Activated T-helper 2 cell treated with anti-CD3 and anti-CD28 coated beads, Interferon-gamma antibody, Interleukin-2, Interleukin-4, amounts not matched to agents 10 μg/mL and 5 μg/mL and 100 μg/mL, durations not matched to agents 14 hours and 24 hours and 36 hours (primary cell): ENCODE results near the gene INPP5A. TPM values are rescaled to one million over a fixed set of nuclear protein-coding genes. Genes with fewer than 3 reads are reported as not detected.

Experiments
- DNase-seq: peaks from one replicate; pipeline ENCODE4 v3.0.0; 2021; ENCODE audit warnings: low spot score
- H3K27ac Mint-ChIP-seq: one replicate; pipeline ENCODE4 v1.8.0; 2021; ENCODE audit warnings: mixed read lengths
- H3K27me3 Mint-ChIP-seq: one replicate; pipeline ENCODE4 v1.8.0; 2021; ENCODE audit warnings: low read depth, mixed read lengths
- H3K36me3 Mint-ChIP-seq: one replicate; pipeline ENCODE4 v1.8.0; 2021; ENCODE audit warnings: low read depth, mixed read lengths
- H3K4me1 Mint-ChIP-seq: one replicate; pipeline ENCODE4 v1.8.0; 2021; ENCODE audit warnings: low read depth, mixed read lengths
- H3K4me3 Mint-ChIP-seq: one replicate; pipeline ENCODE4 v1.8.0; 2021; ENCODE audit warnings: low read depth, mild to moderate bottlenecking, moderate library complexity, mixed read lengths
- H3K9me3 Mint-ChIP-seq: one replicate; pipeline ENCODE4 v1.8.0; 2021; ENCODE audit warnings: mixed read lengths
- intact Hi-C: fragments of 100-400 bp; cut with micrococcal nuclease; formaldehyde crosslinking; loops from one replicate; pipeline ENCODE4 v1.15.1; 2023
- total RNA-seq: library from RNA; stranded (reverse); gene quantifications from 2 replicates; pipeline ENCODE4 v1.2.3, GENCODE V29; 2022

INPP5A gene
- total RNA-seq, 1 donor from 2014 or later: 13.0 TPM

DNA sequence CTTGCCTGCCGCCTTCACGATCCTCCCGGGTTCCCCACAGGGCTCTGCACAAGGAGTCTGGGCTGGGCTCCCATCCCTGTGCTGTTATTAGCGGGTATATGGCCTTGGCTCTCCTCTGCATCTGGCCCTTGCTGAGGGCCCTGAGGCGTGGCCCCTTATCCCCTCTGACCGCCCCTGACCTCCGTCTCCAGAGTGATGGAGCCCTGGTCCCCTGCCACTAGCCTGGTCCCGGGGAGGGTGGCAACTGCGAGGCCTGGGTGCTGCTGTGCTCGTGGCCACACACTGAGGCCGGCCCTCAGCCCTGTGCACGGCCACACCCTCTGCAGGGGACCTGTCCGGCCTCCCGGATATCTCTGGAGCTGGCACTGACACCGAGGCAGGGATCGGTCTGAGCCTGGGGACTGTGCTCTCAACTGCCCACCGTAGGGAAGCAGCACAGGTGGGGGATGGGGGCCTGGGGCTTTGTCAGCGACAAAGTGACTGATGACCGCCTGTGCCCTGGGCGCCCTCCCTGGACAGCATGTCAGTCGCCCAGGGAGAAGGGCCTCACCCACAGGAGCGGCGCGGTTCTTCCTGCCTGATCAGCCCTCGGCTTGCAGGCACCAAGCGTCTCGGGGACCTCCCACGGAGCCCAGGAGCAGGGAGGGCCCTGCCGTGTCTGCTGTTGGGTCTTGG, 176.0 kb downstream of the INPP5A start:
- Mint-ChIP-seq H3K4me3 (no peak overlapping the region), H3K9me3 (no peaks in the 10 kb centered on the region), H3K4me1 (no peaks in the 10 kb centered on the region), H3K36me3 (peaks cover 5% of the 10 kb centered on the region), H3K27me3 (no peaks in the 10 kb centered on the region), H3K27ac (no peak overlapping the region)
- DNase-seq: no peak
- intact Hi-C loops: no loop called here

DNA sequence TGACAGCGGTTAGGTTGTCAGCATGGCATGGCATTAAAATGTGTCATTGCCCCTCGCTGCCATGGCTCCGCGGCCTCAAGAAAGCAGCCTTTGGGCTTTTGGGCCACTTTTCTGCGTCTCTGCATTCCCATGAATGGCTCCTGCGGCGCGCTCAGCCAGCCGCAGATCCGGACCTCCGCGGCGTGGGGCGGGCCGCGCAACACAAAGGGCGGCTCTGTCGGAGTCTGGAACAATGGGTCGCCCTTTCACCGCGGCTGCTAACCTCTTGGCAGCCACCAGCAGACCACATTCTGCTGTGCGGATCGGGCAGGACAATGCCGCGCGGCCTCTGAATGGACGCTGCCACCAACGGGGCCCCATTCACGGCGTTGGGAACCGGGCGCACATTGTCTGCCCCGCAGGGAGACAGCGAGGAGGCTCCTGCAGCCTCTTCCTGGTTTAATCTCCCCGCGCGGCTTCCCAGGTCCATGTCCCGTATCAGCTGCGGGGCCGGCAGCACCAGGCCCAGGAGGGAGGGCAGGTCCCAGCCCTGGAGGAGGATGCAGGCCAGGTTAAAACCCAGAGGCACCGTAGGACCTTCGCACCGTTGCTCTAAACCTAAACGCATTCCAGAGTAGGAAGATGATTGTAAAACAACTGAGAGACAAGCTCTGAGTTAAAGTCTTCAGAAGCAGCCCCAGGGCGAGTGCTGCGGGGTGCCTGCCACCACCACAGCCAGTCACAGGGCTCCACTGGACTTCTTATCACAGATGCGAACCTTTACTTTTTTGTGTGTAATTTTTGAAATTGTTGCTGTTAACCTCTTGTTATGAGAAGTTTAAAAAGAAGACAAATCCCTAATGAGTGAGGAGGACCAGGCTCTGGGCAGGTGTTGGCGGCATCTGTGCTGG, 176.8 kb downstream of the INPP5A start:
- DNase-seq: no peak
- intact Hi-C loops: no loop called here
- Mint-ChIP-seq H3K4me3 (no peak overlapping the region), H3K4me1 (no peaks in the 10 kb centered on the region), H3K27ac (no peak overlapping the region), H3K9me3 (no peaks in the 10 kb centered on the region), H3K36me3 (peaks cover 5% of the 10 kb centered on the region), H3K27me3 (no peaks in the 10 kb centered on the region)

DNA sequence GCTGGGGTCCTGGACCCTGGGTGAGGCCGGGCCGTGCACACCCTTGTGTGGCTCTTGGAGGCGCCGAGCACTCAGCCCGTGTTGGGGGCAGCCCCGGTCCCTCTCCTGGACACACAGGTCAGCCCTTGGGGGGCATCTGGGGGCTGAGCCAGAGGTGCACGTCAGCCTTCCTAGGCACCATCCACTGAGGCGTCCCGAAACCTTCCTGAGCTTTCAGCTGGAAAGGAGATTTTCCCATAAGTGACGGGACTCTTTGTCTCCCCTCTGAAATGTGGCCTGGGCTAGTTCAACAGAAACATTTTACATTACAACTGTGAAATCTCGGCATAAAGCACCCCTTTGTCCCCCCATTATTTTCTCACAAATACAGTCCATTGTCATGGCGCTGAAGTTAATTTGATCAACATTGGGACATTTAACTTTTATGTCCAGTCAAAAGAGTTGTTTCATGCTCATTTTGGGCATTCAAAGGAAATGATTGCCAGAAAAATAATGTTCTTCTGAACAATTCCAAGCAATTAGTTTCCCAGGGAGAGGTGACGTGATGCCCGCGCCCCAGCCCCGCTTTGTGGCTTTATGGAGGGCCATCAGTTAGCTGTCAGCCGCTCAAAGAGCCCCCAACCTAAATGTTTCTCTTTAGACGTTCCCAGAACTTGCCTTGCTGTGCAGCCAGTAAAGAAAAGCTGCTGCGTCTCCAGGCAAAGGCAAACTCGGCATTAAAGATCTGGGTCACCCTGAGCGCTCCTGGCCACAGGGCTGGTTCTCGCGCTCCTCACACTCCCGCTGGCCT, 177.6 kb downstream of the INPP5A start:
- Mint-ChIP-seq H3K36me3 (peaks cover 4% of the 10 kb centered on the region), H3K27me3 (no peaks in the 10 kb centered on the region)

DNA sequence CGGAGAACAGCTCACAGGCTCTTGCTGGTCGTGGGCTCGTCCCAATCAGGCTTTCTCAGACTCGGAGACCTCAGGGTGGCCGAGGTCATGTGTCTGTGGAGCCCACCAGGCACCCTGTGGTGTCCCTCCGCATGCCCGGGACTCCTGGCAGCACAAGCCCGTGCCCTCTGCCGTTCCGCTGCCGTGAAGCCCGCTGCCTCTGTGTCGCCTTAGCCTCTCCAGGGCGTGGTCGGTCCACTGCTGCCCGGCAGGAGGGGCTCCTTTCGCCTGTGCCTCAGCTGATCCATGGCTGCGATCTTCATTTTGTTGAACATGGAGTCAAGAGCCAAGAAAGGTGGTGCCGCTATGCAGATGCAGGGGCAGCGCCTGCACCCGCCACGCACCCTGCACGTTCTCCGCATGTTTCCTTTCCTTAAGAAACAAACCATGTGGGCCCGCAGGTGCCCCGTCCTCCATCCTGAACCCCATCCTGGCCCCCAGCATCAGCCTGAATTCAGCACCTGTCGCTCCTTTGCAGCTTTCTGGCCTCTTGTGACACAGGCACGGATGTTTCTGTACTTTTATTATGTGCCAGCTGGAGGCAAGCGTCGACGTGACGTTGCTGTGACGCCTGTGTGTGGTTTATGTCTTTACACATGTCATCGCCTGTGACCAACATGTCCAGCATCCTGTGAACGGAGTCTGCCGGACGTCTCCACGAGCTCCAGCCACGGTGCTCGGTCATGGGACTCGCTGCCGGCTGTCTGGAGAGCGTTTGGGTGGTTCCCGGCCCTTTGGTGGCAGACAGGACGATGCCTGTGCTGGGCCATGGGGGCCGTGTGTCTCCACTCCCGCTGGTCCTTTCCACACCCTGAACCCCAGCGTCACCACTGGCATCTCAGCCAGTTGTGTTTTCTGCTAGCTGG, 178.4 kb downstream of the INPP5A start:
- intact Hi-C loops: no loop called here
- Mint-ChIP-seq H3K4me3 (no peak overlapping the region), H3K27me3 (no peaks in the 10 kb centered on the region), H3K36me3 (no peaks in the 10 kb centered on the region), H3K9me3 (no peaks in the 10 kb centered on the region), H3K27ac (no peak overlapping the region), H3K4me1 (no peaks in the 10 kb centered on the region)
- no peak for DNase-seq

More for the DNA sequence above, 177.6 kb downstream of the INPP5A start:
- no peak overlapping the region for H3K4me3 Mint-ChIP-seq
- no peak for DNase-seq
- no peaks in the 10 kb centered on the region for H3K4me1 Mint-ChIP-seq
- H3K9me3 Mint-ChIP-seq: no peaks in the 10 kb centered on the region
- intact Hi-C loops: no loop called here
- H3K27ac Mint-ChIP-seq: no peak overlapping the region

DNA sequence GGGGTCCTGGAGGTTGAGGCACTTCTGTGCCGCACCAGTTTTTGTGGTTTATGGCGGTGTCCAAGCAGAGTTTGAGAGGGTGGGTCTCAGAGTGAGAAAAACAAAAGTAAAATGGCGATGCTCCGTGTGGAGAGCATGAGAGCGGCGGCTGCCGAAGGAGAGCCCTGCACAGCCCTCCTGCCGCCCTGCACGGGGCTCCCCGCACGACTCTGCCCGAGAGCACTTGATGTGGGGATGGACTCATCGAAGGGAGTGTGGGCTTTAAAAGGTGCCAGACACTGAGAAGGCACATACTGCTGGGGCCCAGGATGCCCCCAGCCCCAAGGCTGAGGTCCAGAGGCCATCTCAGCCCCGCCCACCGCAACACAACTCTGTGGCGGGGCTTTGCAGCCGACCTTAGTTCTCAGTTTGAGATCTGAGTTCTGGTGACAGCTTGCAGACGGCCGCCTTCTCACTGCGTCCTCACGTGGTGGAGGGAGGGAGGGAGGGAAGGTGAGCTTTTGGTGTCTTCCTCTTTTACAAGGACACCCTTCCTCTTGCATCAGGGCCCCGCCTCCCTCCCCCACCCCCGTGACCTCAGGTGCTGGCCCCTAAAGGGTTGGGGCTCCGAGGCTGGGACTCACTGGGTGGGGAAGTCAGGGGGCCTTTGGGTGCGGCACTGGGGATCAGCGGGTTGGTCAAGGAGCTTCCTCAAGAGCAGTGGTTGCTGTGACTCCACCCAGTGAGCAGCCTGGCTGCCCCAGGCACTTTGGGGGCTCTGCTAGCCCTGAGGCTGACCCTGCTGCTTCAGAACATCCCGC, 179.3 kb downstream of the INPP5A start:
- Mint-ChIP-seq H3K9me3 (no peaks in the 10 kb centered on the region), H3K27me3 (no peaks in the 10 kb centered on the region), H3K4me3 (no peak overlapping the region), H3K4me1 (no peaks in the 10 kb centered on the region), H3K27ac (no peak overlapping the region), H3K36me3 (no peaks in the 10 kb centered on the region)
- intact Hi-C loops: no loop called here
- DNase-seq: no peak

DNA sequence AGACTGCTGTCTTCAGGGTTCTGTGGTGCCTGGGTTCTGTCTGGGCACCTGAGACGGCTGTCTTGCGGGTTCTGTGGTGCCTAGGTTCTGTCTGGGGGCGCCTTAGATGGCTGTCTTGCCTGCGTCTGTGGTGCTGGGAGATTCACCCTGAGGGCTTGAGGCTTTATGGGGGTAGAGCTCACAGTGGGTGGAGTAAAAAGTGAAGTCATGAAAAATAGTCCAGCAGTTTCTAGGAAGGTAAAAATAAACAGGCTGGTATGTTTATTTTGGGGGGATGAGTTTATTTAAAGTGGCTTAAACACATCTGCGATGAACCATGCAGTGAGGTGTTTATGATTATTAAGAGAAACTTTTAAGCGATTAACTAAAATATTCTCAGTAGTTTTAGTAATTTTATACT, 184.1 kb downstream of the INPP5A start:
- no peaks in the 10 kb centered on the region for H3K36me3 Mint-ChIP-seq
- DNase-seq: no peak
- intact Hi-C loops: no loop called here
- no peak overlapping the region for H3K27ac Mint-ChIP-seq
- no peaks in the 10 kb centered on the region for H3K4me1 Mint-ChIP-seq
- no peak overlapping the region for H3K4me3 Mint-ChIP-seq
- no peaks in the 10 kb centered on the region for H3K9me3 Mint-ChIP-seq
- no peaks in the 10 kb centered on the region for H3K27me3 Mint-ChIP-seq

DNA sequence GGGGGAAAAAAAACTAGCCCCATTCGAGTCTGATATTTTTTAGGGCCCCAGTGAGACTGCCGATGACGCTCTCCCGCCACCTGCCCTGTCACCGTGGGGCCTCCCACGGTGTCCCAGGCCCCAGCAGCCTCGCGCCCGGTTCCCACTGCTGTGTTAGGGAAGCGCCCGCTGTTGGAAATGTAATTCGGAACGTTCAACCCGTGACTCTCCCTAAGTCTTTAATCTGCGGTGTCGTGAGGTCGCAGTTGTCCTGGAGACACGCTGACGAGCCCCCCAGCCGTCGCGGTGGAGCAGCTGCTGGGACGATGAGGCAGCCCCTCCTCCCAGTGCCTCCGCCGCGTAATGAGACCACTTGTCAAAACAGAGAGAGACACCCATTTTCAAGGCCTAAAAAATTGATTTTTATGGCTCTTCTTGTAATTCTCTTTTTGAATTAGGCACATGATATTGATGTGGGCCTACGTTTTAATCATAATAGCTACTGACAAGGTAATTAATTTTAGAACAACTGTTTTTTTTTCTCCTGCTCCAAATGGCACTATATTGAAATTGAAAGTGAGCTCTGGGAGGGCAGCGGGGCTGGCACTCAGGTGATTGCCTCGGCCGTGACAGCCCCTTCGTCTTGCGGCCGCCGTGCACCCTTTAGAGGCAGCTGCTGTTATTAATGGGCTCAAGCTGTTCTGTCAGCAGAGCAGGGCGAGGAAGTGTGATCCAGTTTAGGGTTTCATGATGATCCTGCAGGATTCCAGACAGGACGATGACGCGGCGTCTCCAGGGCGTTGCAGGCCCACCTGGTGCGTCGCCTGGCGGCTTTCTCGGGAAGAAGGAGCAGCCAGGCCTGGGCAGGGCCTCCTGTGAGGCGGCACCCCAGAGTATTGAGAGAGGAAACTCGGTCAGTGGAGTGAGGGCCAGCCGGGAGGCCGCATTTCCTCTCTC, 185.1 kb downstream of the INPP5A start:
- Mint-ChIP-seq H3K27ac (no peak overlapping the region), H3K27me3 (no peaks in the 10 kb centered on the region), H3K36me3 (no peaks in the 10 kb centered on the region), H3K9me3 (no peaks in the 10 kb centered on the region), H3K4me3 (no peak overlapping the region), H3K4me1 (no peaks in the 10 kb centered on the region)
- no peak for DNase-seq
- intact Hi-C loops: no loop called here

DNA sequence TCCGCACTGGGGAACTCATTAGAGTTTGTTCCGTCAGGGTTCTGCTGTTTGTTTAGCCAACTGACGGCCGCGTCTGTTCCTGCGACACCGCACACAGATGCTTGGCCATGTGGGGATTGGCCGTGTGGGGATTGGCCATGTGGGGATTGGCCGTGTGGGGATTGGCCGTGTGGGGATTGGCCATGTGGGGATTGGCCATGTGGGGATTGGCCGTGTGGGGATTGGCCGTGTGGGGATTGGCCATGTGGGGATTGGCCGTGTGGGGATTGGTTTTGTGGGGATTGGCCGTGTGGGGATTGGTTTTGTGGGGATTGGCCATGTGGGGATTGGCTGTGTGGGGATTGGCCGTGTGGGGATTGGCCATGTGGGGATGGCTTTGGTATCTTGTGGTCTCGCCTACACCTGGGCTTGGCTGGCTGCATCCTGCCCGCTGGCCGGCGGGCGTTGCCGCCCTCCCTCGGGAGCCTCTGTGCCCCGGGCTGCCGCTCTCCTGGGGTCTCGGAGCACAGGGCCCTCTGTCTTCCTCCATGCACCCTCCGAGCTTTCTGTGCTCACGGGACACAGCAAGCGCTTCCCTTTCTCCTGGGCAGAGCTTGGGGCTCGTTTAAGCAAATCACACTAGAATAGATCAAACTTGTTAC, 185.9 kb downstream of the INPP5A start:
- Mint-ChIP-seq H3K4me3 (no peak overlapping the region), H3K27ac (no peak overlapping the region), H3K27me3 (no peaks in the 10 kb centered on the region), H3K9me3 (no peaks in the 10 kb centered on the region), H3K36me3 (no peaks in the 10 kb centered on the region), H3K4me1 (no peaks in the 10 kb centered on the region)
- DNase-seq: no peak
- intact Hi-C loops: no loop called here

DNA sequence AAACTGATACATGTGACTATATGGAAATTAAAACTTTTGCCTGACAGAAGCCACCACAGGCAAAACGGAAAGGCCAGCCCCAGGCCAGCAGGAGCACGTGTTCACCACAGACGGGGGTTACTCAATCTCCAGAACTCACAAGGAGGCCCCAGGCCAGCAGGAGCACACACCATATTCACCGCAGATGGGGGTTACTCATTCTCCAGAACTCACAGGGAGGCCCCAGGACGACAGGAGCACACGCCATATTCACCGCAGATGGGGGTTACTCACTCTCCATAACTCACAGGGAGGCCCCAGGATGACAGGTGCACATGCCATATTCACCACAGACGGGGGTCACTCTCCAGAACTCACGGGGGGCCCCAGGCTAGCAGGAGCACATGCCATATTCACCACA, 186.9 kb downstream of the INPP5A start:
- intact Hi-C loops: no loop called here
- no peak overlapping the region for H3K4me3 Mint-ChIP-seq
- DNase-seq: no peak
- H3K27me3 Mint-ChIP-seq: no peaks in the 10 kb centered on the region
- no peaks in the 10 kb centered on the region for H3K36me3 Mint-ChIP-seq
- no peaks in the 10 kb centered on the region for H3K9me3 Mint-ChIP-seq
- no peak overlapping the region for H3K27ac Mint-ChIP-seq
- H3K4me1 Mint-ChIP-seq: no peaks in the 10 kb centered on the region

DNA sequence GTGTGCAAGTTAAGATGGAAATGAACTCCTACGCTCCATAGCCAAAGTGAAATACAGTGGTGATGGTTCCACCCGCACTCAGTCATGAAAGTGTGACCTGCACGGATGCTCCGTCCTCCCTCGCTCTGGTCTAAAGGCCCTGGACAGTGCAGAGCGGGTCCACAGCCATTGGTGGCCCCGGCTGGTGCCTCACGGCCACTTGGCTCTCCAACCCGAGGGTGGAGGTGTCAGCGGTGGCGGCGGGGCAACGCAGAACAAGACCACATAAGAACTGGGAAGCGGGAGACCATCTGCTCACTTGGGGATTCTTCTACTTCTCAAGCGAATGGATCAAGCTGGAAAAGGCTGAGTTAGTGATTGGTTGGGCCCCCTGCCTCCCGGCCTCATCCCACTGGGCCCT, 187.6 kb downstream of the INPP5A start:
- H3K36me3 Mint-ChIP-seq: no peaks in the 10 kb centered on the region
- H3K4me3 Mint-ChIP-seq: no peak overlapping the region
- H3K27me3 Mint-ChIP-seq: no peaks in the 10 kb centered on the region
- H3K9me3 Mint-ChIP-seq: no peaks in the 10 kb centered on the region
- no peak for DNase-seq
- no peak overlapping the region for H3K27ac Mint-ChIP-seq
- H3K4me1 Mint-ChIP-seq: no peaks in the 10 kb centered on the region
- intact Hi-C loops: no loop called here
